Spinal cord (tissue), 10 donors: ENCODE results near the gene BEX5. TPM values are rescaled to one million over a fixed set of nuclear protein-coding genes. Genes with fewer than 3 reads are reported as not detected.
"Not testable (repeated sequence)": the region's sequence is repeated elsewhere in the genome, so short reads cannot be mapped to it uniquely, and the experiment has no call there.

ENCODE experiments used
- DNase-seq, 6 donors: peaks; one replicate each; pipeline versions ENCODE4 v3.0.0 to v3.0.0-alpha.2; 2013 to 2015; ENCODE audit warnings: low spot score in 6 of 6, low read depth in 4 of 6
- H3K27ac ChIP-seq: one replicate; pipeline ENCODE4 v1.5.1; 2013; ENCODE audit warnings: low read depth, low read length, control low read depth
- H3K27me3 ChIP-seq: one replicate; pipeline ENCODE4 v1.6.1; 2013; ENCODE audit warnings: low read length; ENCODE audit not compliant: control insufficient read depth, insufficient read depth
- H3K36me3 ChIP-seq: one replicate; pipeline ENCODE4 v1.6.1; 2013; ENCODE audit warnings: low read length; ENCODE audit not compliant: control insufficient read depth, insufficient read depth
- H3K4me1 ChIP-seq: one replicate; pipeline ENCODE4 v1.6.1; 2013; ENCODE audit warnings: low read length; ENCODE audit not compliant: control insufficient read depth, insufficient read depth
- H3K4me3 ChIP-seq: one replicate; pipeline ENCODE4 v1.5.1; 2013; ENCODE audit warnings: low read depth, low read length, control low read depth
- H3K9me3 ChIP-seq: one replicate; pipeline ENCODE4 v1.6.1; 2013; ENCODE audit warnings: low read length; ENCODE audit not compliant: control insufficient read depth, insufficient read depth
- WGBS: methylation state at CpG from one replicate; pipeline ENCODE4 v1.1.5; 2013; ENCODE audit warnings: missing lambda C conversion rate; ENCODE audit not compliant: insufficient coverage; 5-methylcytosine and 5-hydroxymethylcytosine counted together
- long read RNA-seq, 4 donors: transcript quantifications; one replicate each; lab custom pipeline, GENCODE V29; 2026
- polyA plus RNA-seq, 2 donors: library from polyadenylated mRNA; unstranded; fragments of 120-200 nt; gene quantifications; one replicate each; pipeline ENCODE4 v1.2.1, GENCODE V29; 2013; ENCODE audit not compliant: insufficient read length in 2 of 2
- total RNA-seq, 2 donors: library from RNA; depleted of rRNA in 1 of 2; stranded (reverse); fragments of 120-200 nt in 1 of 2; fragments of >200 nt in 1 of 2; gene quantifications; one replicate each; pipeline versions ENCODE4 v1.2.3 to v1.2.4, GENCODE V29; 2013 to 2014
- donor health status: healthy.

Gene BEX5
- total RNA-seq, result 10 to 100 TPM; 28.3 to 33.2 TPM
- 100 to 1,000 TPM; 137 to 154 TPM for polyA plus RNA-seq
- long read RNA-seq, donor 1, transcript BEX5-201 (3 exons, 857 nt), result major isoform, 107 of 153 reads
- long read RNA-seq, donor 1, partial matches to known transcripts, result 45 of 153 reads
- long read RNA-seq, donor 1, other reads (novel, unspliced or antisense), result 0 of 153 reads
- long read RNA-seq, donor 2, transcript BEX5-201 (3 exons, 857 nt), result major isoform, 26 of 26 reads
- long read RNA-seq, donor 2, partial matches to known transcripts, result 0 of 26 reads
- long read RNA-seq, donor 2, other reads (novel, unspliced or antisense), result 0 of 26 reads
- long read RNA-seq, donor 3, transcript BEX5-201 (3 exons, 857 nt), result major isoform, 38 of 47 reads
- long read RNA-seq, donor 3, partial matches to known transcripts, result 9 of 47 reads
- long read RNA-seq, donor 3, other reads (novel, unspliced or antisense), result 0 of 47 reads
- long read RNA-seq, donor 4, partial matches to known transcripts, result 0 of 4 reads
- long read RNA-seq, donor 4, other reads (novel, unspliced or antisense), result 0 of 4 reads

DNA sequence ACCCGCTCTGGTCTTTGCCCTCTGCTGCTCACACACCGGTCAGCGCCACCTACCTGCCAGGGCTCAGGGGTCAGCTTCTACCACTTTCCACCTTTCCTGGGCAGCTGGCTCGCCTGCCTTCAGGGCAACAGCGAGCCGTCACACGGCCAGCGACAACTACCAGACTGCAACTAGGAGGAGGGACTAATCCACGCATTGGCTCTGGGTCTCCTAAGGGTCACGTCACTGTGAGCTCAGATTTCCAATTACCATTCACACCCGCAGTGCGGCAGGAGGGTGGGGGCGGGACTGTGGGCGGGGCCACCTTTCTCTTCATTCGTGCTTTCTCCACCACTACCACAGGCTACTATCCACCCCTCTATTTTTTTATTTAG lies at the start of gene BEX5:
Gene BEX5 (minus strand): TSS at position 172 of the 374 bp plus-strand sequence. CDS start 1,712 bp downstream, outside the sequence.
- Histone ChIP-seq H3K4me1 (no peaks in the 10 kb centered on the region), H3K9me3 (no peaks in the 10 kb centered on the region), H3K27ac (peak within 1 kb of the TSS; percentile 64), H3K36me3 (no peaks in the 10 kb centered on the region), H3K4me3 (peak within 1 kb of the TSS; percentile 39), H3K27me3 (peaks cover 3% of the 10 kb centered on the region)
- 41% methylated on average over 10 of the region's 15 CpGs for whole genome bisulfite sequencing
- peak in 4 of 6 donors; percentile 48 to 95 (median 76) for DNase-seq

DNA sequence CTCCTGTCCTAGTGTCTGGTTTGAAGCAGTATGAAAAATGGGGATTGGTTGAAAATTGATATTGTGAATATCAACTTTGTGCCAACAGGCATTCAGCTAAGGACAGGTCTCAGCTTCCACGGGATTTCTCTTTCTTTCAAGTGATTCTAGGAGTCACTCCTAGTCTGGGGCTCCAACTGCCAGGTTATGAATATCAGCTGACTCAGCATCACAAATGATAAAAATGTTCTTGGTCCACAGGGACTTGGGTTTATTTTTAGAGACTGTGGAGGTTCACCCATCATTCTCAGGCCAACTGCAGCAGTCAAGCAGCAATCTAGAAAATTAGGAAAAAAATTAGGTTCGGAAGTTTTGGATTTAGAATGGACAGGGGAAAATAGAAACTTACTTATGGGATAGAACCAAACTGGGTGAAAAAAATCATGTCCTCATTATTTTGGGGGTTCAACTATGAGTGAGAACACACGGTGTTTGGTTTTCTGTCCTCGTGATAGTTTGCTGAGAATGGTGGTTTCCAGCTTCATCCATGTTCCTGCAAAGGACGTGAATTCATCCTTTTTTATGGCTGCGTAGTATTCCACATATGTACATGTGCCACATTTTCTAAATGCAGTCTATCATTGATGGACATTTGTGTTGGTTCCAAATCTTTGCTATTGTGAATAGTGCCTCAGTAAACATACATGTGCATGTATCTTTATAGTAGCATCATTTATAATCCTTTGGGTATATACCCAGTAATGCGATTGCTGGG lies 30.4 kb upstream of the BEX5 start:
- Histone ChIP-seq H3K27ac (no peak overlapping the region), H3K4me1 (no peaks in the 10 kb centered on the region), H3K4me3 (no peak overlapping the region), H3K9me3 (no peaks in the 10 kb centered on the region), H3K27me3 (no peaks in the 10 kb centered on the region), H3K36me3 (no peaks in the 10 kb centered on the region)
- 71% methylated on average over 4 of the region's 7 CpGs for WGBS
- no peak for DNase-seq

DNA sequence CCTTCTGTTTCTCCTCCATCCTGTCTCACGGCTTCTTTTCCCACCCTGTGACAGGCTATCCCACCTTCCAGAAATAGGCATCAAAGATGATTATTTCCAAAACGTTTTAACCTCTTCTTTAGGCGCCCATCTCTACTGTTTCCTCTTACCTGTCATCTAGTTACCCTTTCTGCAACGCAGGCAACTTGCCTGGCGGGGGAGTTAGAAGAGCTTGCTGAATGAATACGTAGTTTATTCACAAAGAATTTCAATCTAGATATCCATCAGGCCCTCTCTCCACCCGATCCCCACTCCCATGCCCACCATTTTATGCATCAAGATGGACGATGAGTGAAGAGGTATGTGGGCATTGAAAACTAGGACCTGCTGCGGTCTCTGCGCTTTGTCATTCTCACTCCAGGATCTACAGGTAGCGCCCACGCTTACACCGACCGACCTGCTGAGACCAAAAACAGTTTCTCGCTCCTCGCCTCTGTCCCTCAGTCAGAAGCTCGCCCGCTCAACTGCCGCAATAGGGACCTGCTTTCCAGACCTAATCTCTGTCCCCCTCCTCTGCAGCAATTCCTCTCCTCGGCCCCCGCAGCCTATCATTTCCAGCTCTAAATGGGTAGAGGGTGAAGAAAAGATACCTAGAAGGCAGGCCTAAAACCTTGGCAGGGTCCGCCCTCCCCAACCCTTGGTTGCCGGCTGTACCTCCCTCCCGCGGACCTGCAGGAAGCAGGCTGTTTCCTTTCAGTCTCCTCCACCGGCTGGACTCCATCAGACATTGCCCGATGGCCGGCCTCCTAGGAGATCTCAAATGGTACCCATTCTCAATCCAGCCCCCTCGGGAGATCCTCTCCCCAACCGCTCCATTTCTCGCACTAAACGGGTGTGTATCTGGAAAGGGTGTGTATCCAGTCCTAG lies 624 bp downstream of the BEX5 start:
- no peaks in the 10 kb centered on the region for H3K9me3 ChIP-seq
- 39% methylated on average over 19 of the region's 32 CpGs for WGBS
- DNase-seq, result peak in 3 of 6 donors; percentile 3 to 74 (median 46)
- peak overlapping the region; percentile 64 for H3K27ac ChIP-seq
- peak overlapping the region; percentile 39 for H3K4me3 ChIP-seq
- H3K4me1 ChIP-seq, result no peaks in the 10 kb centered on the region
- no peaks in the 10 kb centered on the region for H3K36me3 ChIP-seq
- H3K27me3 ChIP-seq, result peaks cover 3% of the 10 kb centered on the region

DNA sequence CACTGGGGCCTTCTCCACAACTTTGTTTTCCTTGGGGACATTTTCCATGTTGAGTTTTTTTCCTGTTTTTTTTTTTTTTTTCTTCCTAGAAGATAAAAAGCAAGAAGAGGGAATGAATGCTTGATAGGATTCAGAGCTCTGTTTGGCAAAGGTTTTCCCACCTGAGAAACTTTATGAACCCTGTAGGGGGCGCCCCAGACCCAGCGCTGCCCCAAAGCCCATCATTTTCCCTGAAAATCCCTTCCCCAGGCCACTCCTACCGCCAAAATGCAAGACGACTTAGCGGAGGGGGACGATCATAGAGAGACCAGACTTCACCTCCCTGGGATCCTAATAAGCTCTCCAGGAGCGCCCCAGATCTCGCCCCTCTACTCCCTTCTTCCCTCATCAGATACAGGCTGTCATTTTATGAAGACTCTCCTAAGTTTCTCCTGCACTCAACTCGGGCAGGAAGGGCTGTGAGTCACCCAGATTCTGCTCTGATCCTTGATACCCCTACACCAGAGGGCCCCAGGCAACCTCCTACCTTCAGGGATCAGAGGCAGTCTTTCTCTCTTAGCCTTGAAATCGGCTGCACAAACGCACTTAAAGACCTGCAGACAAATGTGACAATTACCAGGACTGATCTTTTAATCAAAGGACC lies 1.4 kb downstream of the BEX5 start:
- Histone ChIP-seq H3K27ac (no peak overlapping the region), H3K36me3 (no peaks in the 10 kb centered on the region), H3K4me1 (no peaks in the 10 kb centered on the region), H3K9me3 (no peaks in the 10 kb centered on the region), H3K4me3 (peak overlapping the region; percentile 39), H3K27me3 (peaks cover 3% of the 10 kb centered on the region)
- 11% methylated on average over 8 of the region's 11 CpGs for WGBS
- peak in 2 of 6 donors; percentile 12 to 54 for DNase-seq

DNA sequence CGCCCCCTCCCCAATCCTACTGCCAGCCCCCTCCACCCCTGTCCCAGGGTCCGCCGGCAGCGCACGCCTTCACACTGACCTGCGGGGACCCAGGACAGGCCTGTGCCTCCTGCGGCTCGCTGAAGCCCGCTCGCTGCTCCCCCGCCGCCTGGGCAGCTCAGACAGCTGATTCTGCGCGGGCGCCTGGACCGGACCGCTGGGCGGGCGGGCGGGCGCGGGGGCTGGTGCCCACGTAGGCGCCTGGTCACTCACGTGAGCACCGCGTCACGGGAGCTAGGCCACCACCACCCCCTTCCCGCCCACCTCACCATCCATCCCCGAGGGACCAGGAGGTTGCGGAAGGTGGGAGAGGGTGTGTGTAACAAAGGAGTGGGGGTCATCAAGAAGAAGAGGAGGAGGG lies 13.5 kb downstream of the BEX5 start, which contains the start of gene TCEAL6:
Gene TCEAL6 (minus strand): TSS at position 208 of the 400 bp plus-strand sequence.
- H3K36me3 ChIP-seq, H3K9me3 ChIP-seq, H3K4me1 ChIP-seq, H3K27ac ChIP-seq: not testable (repeated sequence)
- no CpG with 5 or more reads among the region's 31 CpGs for WGBS
- peak in 2 of 6 donors; percentile 53 to 72 for DNase-seq
- Histone ChIP-seq H3K4me3 (peak within 1 kb of the TSS; percentile 18), H3K27me3 (peaks cover 11% of the 10 kb centered on the region)

DNA sequence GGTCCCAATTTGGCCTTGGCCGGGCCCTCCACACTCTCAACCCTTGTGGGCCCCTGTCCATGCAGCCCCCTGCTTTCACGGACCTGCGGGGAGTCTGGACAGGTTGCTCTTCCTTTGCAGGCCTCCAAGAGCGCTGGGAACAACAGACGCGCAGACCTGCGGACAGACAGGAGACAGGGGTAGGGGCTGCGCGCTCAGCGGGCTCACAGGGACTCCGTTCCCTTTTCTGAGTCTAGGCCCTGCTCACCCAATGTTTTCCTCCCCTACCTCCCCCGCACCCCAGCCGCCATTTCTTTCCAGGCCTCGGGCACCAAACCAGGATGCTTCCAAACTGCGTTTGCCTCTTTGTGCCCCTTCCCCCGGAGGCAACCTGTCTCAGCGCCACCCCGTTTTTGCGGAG lies 14.1 kb downstream of the BEX5 start:
- Histone ChIP-seq H3K4me3 (peak overlapping the region; percentile 18), H3K27me3 (peaks cover 11% of the 10 kb centered on the region)
- 38% methylated on average over 19 of the region's 19 CpGs for WGBS
- H3K4me1 ChIP-seq, DNase-seq, H3K27ac ChIP-seq, H3K36me3 ChIP-seq, H3K9me3 ChIP-seq: not testable (repeated sequence)

DNA sequence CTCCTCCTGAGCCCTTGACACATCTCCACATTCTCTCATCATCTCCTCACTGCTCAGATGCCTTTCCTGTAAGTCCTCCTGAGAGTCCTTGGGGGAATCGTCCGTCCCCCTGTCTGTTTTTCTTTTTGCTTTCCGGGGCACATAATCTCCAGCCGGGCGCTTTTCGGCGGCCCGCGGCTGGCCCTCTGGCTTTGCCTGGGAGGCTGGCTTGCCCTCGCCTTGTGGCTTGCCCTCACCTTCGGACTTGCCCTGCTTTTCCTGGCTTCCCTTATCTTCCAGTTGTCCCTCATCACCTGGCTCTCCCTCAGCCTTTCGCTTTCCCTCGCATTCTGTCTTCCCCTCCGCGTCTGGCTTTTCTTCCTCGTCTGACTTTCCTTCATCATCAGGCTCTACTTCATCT lies 14.9 kb downstream of the BEX5 start:
- H3K36me3 ChIP-seq, H3K4me1 ChIP-seq, H3K4me3 ChIP-seq, H3K27ac ChIP-seq, DNase-seq, H3K9me3 ChIP-seq: not testable (repeated sequence)
- peaks cover 11% of the 10 kb centered on the region for H3K27me3 ChIP-seq
- WGBS, result 55% methylated on average over 11 of the region's 16 CpGs

DNA sequence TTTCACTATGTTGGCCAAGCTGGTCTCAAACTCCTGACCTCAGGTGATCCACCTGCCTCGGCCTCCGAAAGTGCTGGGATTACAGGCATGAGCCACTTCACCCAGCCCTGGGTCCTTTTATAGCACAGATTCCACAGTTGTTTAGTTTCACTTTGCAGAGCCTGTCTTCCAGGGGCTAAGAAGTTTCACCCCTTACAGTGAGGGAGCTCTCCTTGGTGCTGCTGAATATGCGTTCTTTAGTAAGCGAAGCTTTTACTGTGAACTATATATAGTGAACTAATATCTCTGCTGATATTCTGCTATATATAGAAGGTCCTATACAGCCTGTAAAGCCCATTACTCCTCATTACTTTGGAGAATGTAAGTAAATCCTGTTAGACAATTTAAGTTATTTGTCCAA lies 17.7 kb downstream of the BEX5 start:
- 85% methylated on average over 2 of the region's 4 CpGs for WGBS
- Histone ChIP-seq H3K9me3 (no peaks in the 10 kb centered on the region), H3K36me3 (no peaks in the 10 kb centered on the region), H3K4me1 (peaks cover 4% of the 10 kb centered on the region), H3K27me3 (peaks cover 3% of the 10 kb centered on the region), H3K27ac (no peak overlapping the region), H3K4me3 (no peak overlapping the region)
- no peak for DNase-seq
